Measurements from ENCODE around the gene SLC49A3.

Gene SLC49A3

GRCh38 chr4:634599-634985 lies 54.4 kb downstream of the SLC49A3 start:
- H3K4me3 ChIP-seq (ENCODE audit: low read length, poor library complexity, severe bottlenecking): no peak overlapping the region
- no peak overlapping the region for H2AFZ ChIP-seq (ENCODE audit: low read length)
- H3K4me2 ChIP-seq (ENCODE audit: low read depth, low read length, poor library complexity, severe bottlenecking): no peak overlapping the region
- no peak for TF ChIP-seq EZH2phosphoT487 (IDR thresholded peaks at IDR 0.05; ENCODE audit: borderline replicate concordance)
- no peak for TF ChIP-seq CTCF (conservative IDR thresholded peaks at IDR 0.05; ENCODE audit: low read length)
- peaks cover 36% of the 10 kb centered on the region; the same call in 1 of the 2 replicates for H3K9me3 ChIP-seq (ENCODE audit: insufficient read depth, low read depth, low read length)
- no peaks in the 10 kb centered on the region for H3K4me1 ChIP-seq (ENCODE audit: insufficient read depth, low read length, poor library complexity, severe bottlenecking)
- no peaks in the 10 kb centered on the region for H3K27me3 ChIP-seq (ENCODE audit: insufficient read depth, low read length, poor library complexity, severe bottlenecking)
- no peaks in the 10 kb centered on the region for H3K79me2 ChIP-seq (ENCODE audit: insufficient read depth, low read length)
- no peak overlapping the region for H3K9ac ChIP-seq (ENCODE audit: low read depth, low read length, poor library complexity, severe bottlenecking)
- no peaks in the 10 kb centered on the region for H3F3A ChIP-seq (ENCODE audit: low read depth)
- no peaks in the 10 kb centered on the region for H3K36me3 ChIP-seq (ENCODE audit: insufficient read depth, low read length)
- no peaks in the 10 kb centered on the region for H4K20me1 ChIP-seq (ENCODE audit: insufficient read depth, low read length, poor library complexity, severe bottlenecking)
- H3K9me2 ChIP-seq (replicated peaks; ENCODE audit: low read depth, low read length): no peaks in the 10 kb centered on the region

GRCh38 chr4:633976-634598 lies 54.9 kb downstream of the SLC49A3 start:
- Histone ChIP-seq H3K27me3 (ENCODE audit: insufficient read depth, low read length, poor library complexity, severe bottlenecking) (no peaks in the 10 kb centered on the region), H3F3A (ENCODE audit: low read depth) (no peaks in the 10 kb centered on the region), H3K79me2 (ENCODE audit: insufficient read depth, low read length) (no peaks in the 10 kb centered on the region), H3K4me1 (ENCODE audit: insufficient read depth, low read length, poor library complexity, severe bottlenecking) (no peaks in the 10 kb centered on the region), H2AFZ (ENCODE audit: low read length) (no peak overlapping the region), H3K9me2 (replicated peaks; ENCODE audit: low read depth, low read length) (no peaks in the 10 kb centered on the region), H3K36me3 (ENCODE audit: insufficient read depth, low read length) (no peaks in the 10 kb centered on the region), H3K9ac (ENCODE audit: low read depth, low read length, poor library complexity, severe bottlenecking) (no peak overlapping the region), H4K20me1 (ENCODE audit: insufficient read depth, low read length, poor library complexity, severe bottlenecking) (no peaks in the 10 kb centered on the region), H3K4me3 (ENCODE audit: low read length, poor library complexity, severe bottlenecking) (no peak overlapping the region), H3K9me3 (ENCODE audit: insufficient read depth, low read depth, low read length) (peaks cover 41% of the 10 kb centered on the region; the same call in 1 of the 2 replicates), H3K4me2 (ENCODE audit: low read depth, low read length, poor library complexity, severe bottlenecking) (no peak overlapping the region)
- TF ChIP-seq EZH2phosphoT487 (IDR thresholded peaks at IDR 0.05; ENCODE audit: borderline replicate concordance): no peak
- no peak for TF ChIP-seq CTCF (conservative IDR thresholded peaks at IDR 0.05; ENCODE audit: low read length)

GRCh38 chr4:633406-633805 lies 55.5 kb downstream of the SLC49A3 start:
- H3F3A ChIP-seq (ENCODE audit: low read depth): no peaks in the 10 kb centered on the region
- no peaks in the 10 kb centered on the region for H3K4me1 ChIP-seq (ENCODE audit: insufficient read depth, low read length, poor library complexity, severe bottlenecking)
- no peak overlapping the region for H3K4me2 ChIP-seq (ENCODE audit: low read depth, low read length, poor library complexity, severe bottlenecking)
- H2AFZ ChIP-seq (ENCODE audit: low read length): no peak overlapping the region
- TF ChIP-seq CTCF (conservative IDR thresholded peaks at IDR 0.05; ENCODE audit: low read length) (no peak), EZH2phosphoT487 (IDR thresholded peaks at IDR 0.05; ENCODE audit: borderline replicate concordance) (no peak)
- H4K20me1 ChIP-seq (ENCODE audit: insufficient read depth, low read length, poor library complexity, severe bottlenecking): no peaks in the 10 kb centered on the region
- no peaks in the 10 kb centered on the region for H3K79me2 ChIP-seq (ENCODE audit: insufficient read depth, low read length)
- H3K27me3 ChIP-seq (ENCODE audit: insufficient read depth, low read length, poor library complexity, severe bottlenecking): no peaks in the 10 kb centered on the region
- H3K36me3 ChIP-seq (ENCODE audit: insufficient read depth, low read length): no peaks in the 10 kb centered on the region
- H3K9me3 ChIP-seq (ENCODE audit: insufficient read depth, low read depth, low read length): peaks cover 41% of the 10 kb centered on the region; the same call in 1 of the 2 replicates
- H3K9ac ChIP-seq (ENCODE audit: low read depth, low read length, poor library complexity, severe bottlenecking): no peak overlapping the region
- H3K9me2 ChIP-seq (replicated peaks; ENCODE audit: low read depth, low read length): no peaks in the 10 kb centered on the region
- H3K4me3 ChIP-seq (ENCODE audit: low read length, poor library complexity, severe bottlenecking): no peak overlapping the region
